OCI-LY7 (cell line): ENCODE data around the gene GPD1L.

Experiments used
- CTCF ChIP-seq: fragments of 200-600 bp; sonication (generic); conservative IDR thresholded peaks from 2 replicates; pipeline ENCODE4 v1.5.1; 2014; ENCODE audit warnings: mild to moderate bottlenecking, antibody characterized with exemption, low read length, moderate library complexity, mixed read lengths
- EZH2phosphoT487 ChIP-seq: fragments of 200-600 bp; sonication (generic); IDR thresholded peaks from 2 replicates; pipeline ENCODE4 v1.6.1; 2018; ENCODE audit warnings: low read depth, borderline replicate concordance, mild to moderate bottlenecking, mixed run types, antibody characterized with exemption, low read length, moderate library complexity, mixed read lengths

- TF ChIP-seq CTCF (no peak), EZH2phosphoT487 (no peak)
Observed at GRCh38 chr3:32146746-32147211, 40.4 kb downstream of the GPD1L start.
